Measurements from ENCODE around the gene MPO.
A peak's percentile ranks its signal among the peaks of the same experiment; 100 is the strongest.

The MPO gene

GRCh38 chr17:58280480-58281217 is at the start of gene MPO:
MPO (minus strand) TSS chr17:58280935; CDS start chr17:58280758, 177 bp downstream.
- no peak for DNase-seq

- peak; percentile 50 for DNase-seq
Measured at GRCh38 chr17:58329810-58330537, 49.2 kb upstream of the MPO start.

GRCh38 chr17:58329035-58329809 is 48.5 kb upstream of the MPO start:
- DNase-seq, result peak; percentile 83

- DNase-seq, result peak; percentile 77
Measured at GRCh38 chr17:58328195-58329034, 47.7 kb upstream of the MPO start, which contains the start of gene TSPOAP1. TSPOAP1 (minus strand) TSS chr17:58328795; CDS start chr17:58327920, 875 bp downstream.

GRCh38 chr17:58327363-58328194 is 46.8 kb upstream of the MPO start:
- no peak for DNase-seq

GRCh38 chr17:58326609-58327362 is 46.1 kb upstream of the MPO start:
- DNase-seq, result no peak

GRCh38 chr17:58325976-58326468 is 45.3 kb upstream of the MPO start:
- DNase-seq, result no peak

GRCh38 chr17:58325289-58325726 is 44.6 kb upstream of the MPO start:
- no peak for DNase-seq

- no peak for DNase-seq
Measured at GRCh38 chr17:58324409-58325288, 43.9 kb upstream of the MPO start.

- no peak for DNase-seq
Measured at GRCh38 chr17:58324056-58324408, 43.3 kb upstream of the MPO start.

GRCh38 chr17:58323366-58324055 is 42.8 kb upstream of the MPO start:
- no peak for DNase-seq

- DNase-seq, result no peak
Measured at GRCh38 chr17:58322581-58323185, 41.9 kb upstream of the MPO start.

- DNase-seq, result peak; percentile 12
Measured at GRCh38 chr17:58321571-58322525, 41.1 kb upstream of the MPO start.

- peak; percentile 4 for DNase-seq
Measured at GRCh38 chr17:58320570-58321323, 40.0 kb upstream of the MPO start.

GRCh38 chr17:58320163-58320558 is 39.4 kb upstream of the MPO start:
- DNase-seq, result peak; percentile 11
